Trophoblast cell (in vitro differentiated cells and primary cell): ENCODE results near the gene ADTRP.

ENCODE experiments used
- DNase-seq, 2 donors: peaks; one replicate each; pipeline ENCODE4 v3.0.0-alpha.2; 2016
- H2AFZ ChIP-seq: 2 replicates; pipeline ENCODE4 v1.6.1; 2013; ENCODE audit warnings: low read length, moderate library complexity, mild to moderate bottlenecking; ENCODE audit not compliant: insufficient read depth, poor library complexity
- H2AK5ac ChIP-seq: 2 replicates; pipeline ENCODE4 v1.6.1; 2013; ENCODE audit warnings: mild to moderate bottlenecking, low read length
- H2BK120ac ChIP-seq: 2 replicates; pipeline ENCODE4 v1.6.1; 2013; ENCODE audit warnings: low read length, mild to moderate bottlenecking, moderate library complexity; ENCODE audit not compliant: insufficient read depth, poor library complexity
- H2BK12ac ChIP-seq: 2 replicates; pipeline ENCODE4 v1.6.1; 2013; ENCODE audit warnings: mild to moderate bottlenecking, low read length, moderate library complexity
- H2BK5ac ChIP-seq: 2 replicates; pipeline ENCODE4 v1.6.1; 2013; ENCODE audit warnings: low read length, low read depth, moderate library complexity, mild to moderate bottlenecking; ENCODE audit not compliant: poor library complexity
- H3K14ac ChIP-seq: 2 replicates; pipeline ENCODE4 v1.6.1; 2013; ENCODE audit warnings: mild to moderate bottlenecking, low read length
- H3K18ac ChIP-seq: 2 replicates; pipeline ENCODE4 v1.6.1; 2013; ENCODE audit warnings: mild to moderate bottlenecking, low read length
- H3K23ac ChIP-seq: 2 replicates; pipeline ENCODE4 v1.6.1; 2013; ENCODE audit warnings: low read length
- H3K27ac ChIP-seq: 2 replicates; pipeline ENCODE4 v1.5.1; 2013; ENCODE audit warnings: low read depth, mild to moderate bottlenecking, inconsistent platforms, low read length, moderate library complexity
- H3K27me3 ChIP-seq: 2 replicates; pipeline ENCODE4 v1.6.1; 2013; ENCODE audit warnings: inconsistent platforms, mild to moderate bottlenecking, low read length, moderate library complexity; ENCODE audit not compliant: insufficient read depth
- H3K36me3 ChIP-seq, 2 experiments: 1 replicate in 1 of 2; 2 replicates in 1 of 2; pipeline ENCODE4 v1.6.1; 2013; ENCODE audit warnings: low read length in 2 of 2, mild to moderate bottlenecking in 2 of 2, moderate library complexity in 1 of 2; ENCODE audit not compliant: insufficient read depth in 2 of 2, control insufficient read depth in 1 of 2
- H3K4ac ChIP-seq: 2 replicates; pipeline ENCODE4 v1.6.1; 2013; ENCODE audit warnings: low read depth, mild to moderate bottlenecking, low read length, moderate library complexity
- H3K4me1 ChIP-seq, 2 experiments: 1 replicate in 1 of 2; 2 replicates in 1 of 2; pipeline ENCODE4 v1.6.1; 2013; ENCODE audit warnings: low read length in 2 of 2, mild to moderate bottlenecking in 2 of 2, moderate library complexity in 1 of 2; ENCODE audit not compliant: insufficient read depth in 2 of 2, control insufficient read depth in 1 of 2
- H3K4me2 ChIP-seq: 2 replicates; pipeline ENCODE4 v1.6.1; 2013; ENCODE audit warnings: inconsistent platforms, mild to moderate bottlenecking, low read length, moderate library complexity
- H3K4me3 ChIP-seq: 2 replicates; pipeline ENCODE4 v1.5.1; 2013; ENCODE audit warnings: mild to moderate bottlenecking, low read depth, low read length, inconsistent platforms
- H3K79me1 ChIP-seq: one replicate; pipeline ENCODE4 v1.6.1; 2013; ENCODE audit warnings: low read length
- H3K79me2 ChIP-seq: 2 replicates; pipeline ENCODE4 v1.6.1; 2013; ENCODE audit warnings: low read length, mild to moderate bottlenecking; ENCODE audit not compliant: control insufficient read depth, insufficient read depth, poor library complexity
- H3K9ac ChIP-seq: 2 replicates; pipeline ENCODE4 v1.6.1; 2013; ENCODE audit warnings: mild to moderate bottlenecking, low read length
- H3K9me3 ChIP-seq: 2 replicates; pipeline ENCODE4 v1.6.1; 2013; ENCODE audit warnings: low read depth, mild to moderate bottlenecking, control low read depth, inconsistent platforms, low read length; ENCODE audit not compliant: insufficient read depth
- H4K12ac ChIP-seq: 2 replicates; pipeline ENCODE4 v1.6.1; 2013; ENCODE audit warnings: low read depth, mild to moderate bottlenecking, low read length, moderate library complexity
- H4K8ac ChIP-seq: 2 replicates; pipeline ENCODE4 v1.6.1; 2013; ENCODE audit warnings: low read depth, mild to moderate bottlenecking, low read length, moderate library complexity
- H4K91ac ChIP-seq: one replicate; pipeline ENCODE4 v1.6.1; 2013; ENCODE audit warnings: low read depth, mild to moderate bottlenecking, low read length, moderate library complexity
- WGBS: extraction: QIAGEN DNeasy Blood & Tissue Kit; methylation state at CpG from one replicate; pipeline ENCODE4 v1.1.7; 2013; ENCODE audit warnings: missing lambda C conversion rate; ENCODE audit not compliant: insufficient read length, insufficient coverage; ENCODE audit errors: extremely low coverage; 5-methylcytosine and 5-hydroxymethylcytosine counted together

The ADTRP gene

GRCh38 chr6:11814819-11815218, 36.2 kb upstream of the ADTRP start:
- no peak overlapping the region for H3K23ac ChIP-seq
- WGBS: no CpG with 5 or more reads among the region's 4 CpGs
- H3K4me1 ChIP-seq: no peaks in the 10 kb centered on the region
- no peak overlapping the region for H2BK5ac ChIP-seq
- H3K9ac ChIP-seq: no peak overlapping the region
- H3K36me3 ChIP-seq: no peaks in the 10 kb centered on the region
- no peak overlapping the region for H4K12ac ChIP-seq
- no peak overlapping the region for H4K91ac ChIP-seq
- H3K9me3 ChIP-seq: no peaks in the 10 kb centered on the region
- no peak overlapping the region for H2BK120ac ChIP-seq
- H3K14ac ChIP-seq: no peak overlapping the region
- H2AFZ ChIP-seq: no peak overlapping the region
- H2BK12ac ChIP-seq: no peak overlapping the region
- no peak overlapping the region for H3K4ac ChIP-seq
- no peak overlapping the region for H3K27ac ChIP-seq
- DNase-seq: no peak
- H3K4me3 ChIP-seq: no peak overlapping the region
- H2AK5ac ChIP-seq: no peak overlapping the region
- no peak overlapping the region for H3K4me2 ChIP-seq
- H3K27me3 ChIP-seq: no peaks in the 10 kb centered on the region
- H3K18ac ChIP-seq: no peak overlapping the region
- H3K79me2 ChIP-seq: no peaks in the 10 kb centered on the region
- H4K8ac ChIP-seq: no peak overlapping the region
- no peaks in the 10 kb centered on the region for H3K79me1 ChIP-seq

- WGBS: no CpG with 5 or more reads among the region's 2 CpGs
- no peak overlapping the region for H3K4me3 ChIP-seq
Measured at GRCh38 chr6:11814106-11814505, 35.5 kb upstream of the ADTRP start.

GRCh38 chr6:11813606-11814005, 35.0 kb upstream of the ADTRP start:
- Histone ChIP-seq H3K79me1 (no peaks in the 10 kb centered on the region), H3K79me2 (no peaks in the 10 kb centered on the region), H3K14ac (no peak overlapping the region), H2AK5ac (no peak overlapping the region), H2AFZ (no peak overlapping the region), H2BK120ac (no peak overlapping the region), H2BK12ac (no peak overlapping the region), H3K9me3 (no peaks in the 10 kb centered on the region), H3K4me3 (no peak overlapping the region), H2BK5ac (no peak overlapping the region), H3K9ac (no peak overlapping the region), H3K18ac (no peak overlapping the region), H4K12ac (no peak overlapping the region), H3K27ac (no peak overlapping the region), H3K27me3 (no peaks in the 10 kb centered on the region), H3K23ac (no peak overlapping the region), H3K4me1 (no peaks in the 10 kb centered on the region), H4K91ac (no peak overlapping the region), H3K36me3 (no peaks in the 10 kb centered on the region), H4K8ac (no peak overlapping the region), H3K4ac (no peak overlapping the region), H3K4me2 (no peak overlapping the region)
- no peak for DNase-seq
- no CpG with 5 or more reads among the region's 4 CpGs for WGBS

More at GRCh38 chr6:11814106-11814505, 35.5 kb upstream of the ADTRP start:
- Histone ChIP-seq H3K18ac (no peak overlapping the region), H3K23ac (no peak overlapping the region), H3K4me2 (no peak overlapping the region), H3K79me2 (no peaks in the 10 kb centered on the region), H4K12ac (no peak overlapping the region), H4K91ac (no peak overlapping the region), H3K4ac (no peak overlapping the region), H2AK5ac (no peak overlapping the region), H2BK5ac (no peak overlapping the region), H3K36me3 (no peaks in the 10 kb centered on the region), H3K27ac (no peak overlapping the region), H2BK12ac (no peak overlapping the region), H3K79me1 (no peaks in the 10 kb centered on the region), H3K4me1 (no peaks in the 10 kb centered on the region), H3K14ac (no peak overlapping the region), H3K9me3 (no peaks in the 10 kb centered on the region), H2AFZ (no peak overlapping the region), H3K9ac (no peak overlapping the region), H4K8ac (no peak overlapping the region), H3K27me3 (no peaks in the 10 kb centered on the region), H2BK120ac (no peak overlapping the region)
- no peak for DNase-seq

GRCh38 chr6:11812951-11813350, 34.3 kb upstream of the ADTRP start:
- Histone ChIP-seq H2BK120ac (no peak overlapping the region), H3K36me3 (no peaks in the 10 kb centered on the region), H3K9me3 (no peaks in the 10 kb centered on the region), H3K18ac (no peak overlapping the region), H3K79me1 (no peaks in the 10 kb centered on the region), H3K4me2 (no peak overlapping the region), H3K27me3 (no peaks in the 10 kb centered on the region), H4K12ac (no peak overlapping the region), H2BK5ac (no peak overlapping the region), H3K23ac (no peak overlapping the region), H3K27ac (no peak overlapping the region), H3K14ac (no peak overlapping the region), H3K4me3 (no peak overlapping the region), H2AFZ (no peak overlapping the region), H4K91ac (no peak overlapping the region), H2BK12ac (no peak overlapping the region), H2AK5ac (no peak overlapping the region), H4K8ac (no peak overlapping the region), H3K79me2 (no peaks in the 10 kb centered on the region), H3K4ac (no peak overlapping the region), H3K9ac (no peak overlapping the region), H3K4me1 (no peaks in the 10 kb centered on the region)
- no peak for DNase-seq
- WGBS: no CpG with 5 or more reads among the region's 2 CpGs
